GM12864 (cell line): ENCODE data around the gene RHPN2.
"Not testable (repeated sequence)": the region's sequence is repeated elsewhere in the genome, so short reads cannot be mapped to it uniquely, and the experiment has no call there.

Experiments used
- DNase-seq: peaks from one replicate; pipeline ENCODE4 v3.0.0-alpha.2; 2011; ENCODE audit warnings: low read depth
- H3K4me3 ChIP-seq: 2 replicates; pipeline ENCODE4 v1.5.1; 2011; ENCODE audit warnings: mild to moderate bottlenecking, low read depth, low read length, control low read depth
- CTCF ChIP-seq: IDR thresholded peaks from 2 replicates; pipeline ENCODE4 v1.5.1; 2011; ENCODE audit warnings: low read depth, mild to moderate bottlenecking, moderate library complexity, low read length, control low read depth, inconsistent platforms; ENCODE audit errors: missing control alignments

RHPN2 gene

DNA sequence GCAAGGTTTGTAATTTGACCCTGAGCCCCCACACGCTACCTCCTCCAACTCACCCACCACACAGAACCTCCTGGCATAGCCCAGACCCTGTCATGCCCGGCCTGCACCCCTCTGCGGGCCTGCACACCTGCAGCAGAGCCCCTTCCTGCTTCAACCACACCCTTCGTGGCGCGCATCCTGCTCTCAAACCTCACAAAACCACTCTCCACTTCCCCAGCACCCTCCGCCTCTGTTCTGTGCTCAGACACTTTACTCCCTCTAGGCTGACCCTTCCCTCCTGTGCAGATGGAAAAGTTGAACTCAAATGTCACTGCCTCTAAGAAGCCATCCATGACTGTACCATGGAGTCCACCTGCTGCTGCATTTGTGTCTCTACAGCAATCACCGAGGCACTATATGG, 64.2 kb downstream of the RHPN2 start:
- no peak for TF ChIP-seq CTCF
- no peak for DNase-seq
- no peak overlapping the region for H3K4me3 ChIP-seq

DNA sequence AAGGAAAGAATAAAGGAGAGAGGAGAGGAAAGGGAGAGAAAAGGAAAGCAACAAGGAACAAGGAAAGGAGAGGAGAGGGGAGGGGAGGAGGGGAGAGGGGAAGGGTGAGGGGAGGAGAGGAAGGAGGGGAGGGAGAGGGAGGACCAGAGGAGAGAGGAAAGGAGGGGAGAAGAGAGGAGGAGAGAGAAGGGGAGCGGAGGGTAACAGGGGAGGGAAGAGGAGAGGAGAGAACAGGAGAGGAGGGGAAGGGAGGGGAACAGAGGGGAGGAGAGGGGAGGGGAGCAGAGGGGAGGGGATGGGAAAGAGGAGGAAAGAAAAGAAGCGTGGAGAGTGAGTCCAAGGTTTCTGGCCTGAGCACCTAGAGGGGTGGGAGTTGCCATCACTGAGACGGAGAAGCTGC, 66.0 kb downstream of the RHPN2 start:
- DNase-seq: no peak
- no peak for TF ChIP-seq CTCF
- no peak overlapping the region for H3K4me3 ChIP-seq

DNA sequence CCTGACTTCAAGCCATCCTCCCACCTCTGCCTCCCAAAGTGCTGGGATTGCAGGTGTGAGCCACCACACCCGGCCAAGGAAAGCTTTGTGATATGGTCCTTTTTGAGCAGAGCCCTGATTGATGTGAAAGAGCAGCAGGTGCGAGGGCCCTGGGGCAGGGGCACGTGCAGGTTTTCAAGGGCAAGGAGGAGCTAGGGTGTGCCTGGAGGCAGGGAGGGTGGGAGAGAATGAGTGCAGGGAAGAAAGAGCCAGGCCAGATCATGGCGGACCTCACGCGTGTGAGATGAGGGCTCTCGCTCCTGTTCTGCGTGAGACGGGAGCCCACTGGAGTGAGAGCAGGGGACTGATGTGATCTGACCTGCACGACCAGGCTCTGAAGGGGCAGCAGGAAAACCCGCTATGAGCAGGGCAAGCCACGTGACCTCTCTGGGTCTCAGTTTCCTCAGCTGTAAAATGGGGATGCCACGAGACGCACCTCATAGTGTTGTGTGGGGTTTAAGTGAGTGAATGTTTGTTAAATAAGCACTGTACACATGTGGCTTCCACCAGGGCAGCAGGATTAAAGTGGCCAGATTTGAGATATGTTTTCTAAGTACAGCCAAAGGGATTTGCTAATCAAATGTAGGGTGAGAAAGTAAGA, 66.9 kb downstream of the RHPN2 start:
- DNase-seq: no peak
- no peak overlapping the region for H3K4me3 ChIP-seq
- TF ChIP-seq CTCF: no peak

GRCh38 chr19:32997061-32997464, 67.6 kb downstream of the RHPN2 start:
- DNase-seq, H3K4me3 ChIP-seq: not testable (repeated sequence)

GRCh38 chr19:32995966-32996365, 68.7 kb downstream of the RHPN2 start:
- DNase-seq: not testable (repeated sequence)

GRCh38 chr19:32988724-32989123, 76.0 kb downstream of the RHPN2 start:
- no peak for DNase-seq
- no peak for TF ChIP-seq CTCF
- H3K4me3 ChIP-seq: no peak overlapping the region

More at GRCh38 chr19:32995966-32996365, 68.7 kb downstream of the RHPN2 start:
- not testable (repeated sequence) for H3K4me3 ChIP-seq

DNA sequence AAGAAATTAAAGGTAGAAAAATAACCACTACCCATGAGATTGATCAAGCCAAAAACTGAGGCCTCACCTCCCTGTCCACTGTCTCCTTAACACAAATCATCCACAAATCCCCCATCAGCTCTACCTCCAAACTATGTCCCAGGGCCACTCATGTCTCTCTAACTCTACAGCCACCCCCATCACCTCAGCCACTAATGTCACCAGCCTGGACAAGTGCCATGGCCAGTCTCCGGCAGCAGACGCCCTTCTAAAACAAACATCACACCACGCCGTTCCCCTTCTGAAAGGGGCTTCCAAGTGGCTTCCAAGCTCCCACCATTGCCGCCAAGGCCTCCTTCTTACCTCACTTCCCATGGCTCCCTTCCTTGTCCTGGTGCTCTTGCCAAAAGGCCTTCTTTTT, 76.4 kb downstream of the RHPN2 start:
- H3K4me3 ChIP-seq, DNase-seq: not testable (repeated sequence)

- H3K4me3 ChIP-seq, DNase-seq: not testable (repeated sequence)
Observed at GRCh38 chr19:32982488-32982887, 82.2 kb downstream of the RHPN2 start.

DNA sequence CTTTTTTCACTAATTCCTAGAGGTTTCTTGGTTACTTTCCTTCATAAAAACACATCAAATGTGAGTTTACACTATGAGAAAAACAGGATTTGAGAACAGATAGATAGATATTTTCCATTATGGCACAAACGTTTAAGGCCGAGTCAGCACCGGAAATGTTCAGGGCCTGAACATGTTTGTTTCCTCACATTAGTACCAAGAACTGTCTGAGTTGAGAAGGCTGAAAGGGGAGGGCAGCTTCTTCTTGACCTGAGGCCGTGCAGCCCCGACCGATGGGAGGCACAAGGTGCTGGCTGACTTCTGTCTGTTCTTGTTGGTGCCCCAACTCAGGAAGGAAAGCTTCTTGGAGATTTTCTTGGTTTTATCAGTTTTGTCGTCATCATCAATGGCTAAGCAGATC, 84.9 kb downstream of the RHPN2 start:
- DNase-seq: not testable (repeated sequence)

GRCh38 chr19:32977813-32978212, 86.9 kb downstream of the RHPN2 start:
- not testable (repeated sequence) for H3K4me3 ChIP-seq, DNase-seq

More for the DNA sequence above, 84.9 kb downstream of the RHPN2 start:
- H3K4me3 ChIP-seq: not testable (repeated sequence)
